SK-N-SH (cell line): ENCODE data around the gene MRPS27. TPM values are rescaled to one million over a fixed set of nuclear protein-coding genes. Genes with fewer than 3 reads are reported as not detected.

Experiments used
- CTCF ChIA-PET: fragments of 300-600, 350-600 bp; formaldehyde crosslinking; extraction: SDS; loops from one replicate; lab custom pipeline; 2021; lab: Yijun Ruan, JAX
- POLR2A ChIA-PET: fragments of 350-600 bp; sonication (Branson Sonifier 250); formaldehyde crosslinking; extraction: SDS; loops from one replicate; lab custom pipeline; 2020; ENCODE audit warnings: antibody characterized with exemption, inconsistent platforms; lab: Yijun Ruan, JAX
- DNase-seq: peaks from one replicate; pipeline ENCODE4 v3.0.0; 2012
- H2AFZ ChIP-seq: fragments of 200-600 bp; sonication (generic); 2 replicates; pipeline ENCODE4 v1.8.1; 2016; ENCODE audit warnings: antibody characterized with exemption, mild to moderate bottlenecking, low read depth
- H3F3A ChIP-seq: fragments of 200-600 bp; sonication (generic); replicated peaks from 2 replicates; pipeline ENCODE3; 2016; ENCODE audit warnings: antibody characterized with exemption, mild to moderate bottlenecking; ENCODE audit not compliant: insufficient read depth
- H3K27ac ChIP-seq, 2 experiments: fragments of 200-500 bp in 1 of 2; fragments of 200-600 bp in 1 of 2; sonication (Bioruptor generic) in 1 of 2; sonication (generic), shearing (Covaris generic) in 1 of 2; 2 replicates each; pipeline versions ENCODE4 v1.5.1 to v1.6.1; 2014 to 2016; ENCODE audit warnings: low read depth in 2 of 2, inconsistent platforms in 1 of 2, low read length in 1 of 2, mild to moderate bottlenecking in 1 of 2, mixed read lengths in 1 of 2
- H3K27me3 ChIP-seq: fragments of 200-600 bp; sonication (generic), shearing (Covaris generic); 2 replicates; pipeline ENCODE4 v1.6.1; 2016; ENCODE audit warnings: mixed run types; ENCODE audit not compliant: insufficient read depth
- H3K36me3 ChIP-seq, 2 experiments: fragments of 200-500 bp in 1 of 2; fragments of 200-600 bp in 1 of 2; sonication (Bioruptor generic) in 1 of 2; sonication (generic) in 1 of 2; replicated peaks in 1 of 2; 2 replicates each; pipeline versions ENCODE3 to v1.5.1; 2014 to 2016; ENCODE audit warnings: low read length in 1 of 2, mild to moderate bottlenecking in 1 of 2; ENCODE audit not compliant: insufficient read depth in 2 of 2, control insufficient read depth in 1 of 2
- H3K4me1 ChIP-seq, 2 experiments: fragments of 200-500 bp in 1 of 2; fragments of 200-600 bp in 1 of 2; sonication (Bioruptor generic) in 1 of 2; sonication (generic), shearing (Covaris generic) in 1 of 2; 2 replicates each; pipeline versions ENCODE4 v1.5.1 to v1.6.1; 2014 to 2016; ENCODE audit warnings: low read depth in 1 of 2, low read length in 1 of 2, mixed run types in 1 of 2; ENCODE audit not compliant: insufficient read depth in 2 of 2, control insufficient read depth in 1 of 2
- H3K4me2 ChIP-seq: fragments of 200-600 bp; sonication (generic), shearing (Covaris generic); 2 replicates; pipeline ENCODE4 v1.6.1; 2017; ENCODE audit warnings: mixed run types
- H3K4me3 ChIP-seq, 2 experiments: fragments of 200-500 bp in 1 of 2; fragments of 200-600 bp in 1 of 2; sonication (Bioruptor generic) in 1 of 2; sonication (generic), shearing (Covaris generic) in 1 of 2; 2 replicates each; pipeline versions ENCODE4 v1.5.1 to v1.8.1; 2014 to 2016; ENCODE audit warnings: low read depth in 2 of 2, inconsistent platforms in 1 of 2, low read length in 1 of 2, mild to moderate bottlenecking in 1 of 2, mixed read lengths in 1 of 2, moderate library complexity in 1 of 2
- H3K79me2 ChIP-seq: fragments of 200-600 bp; sonication (generic); 2 replicates; pipeline ENCODE4 v1.8.1; 2017; ENCODE audit warnings: mild to moderate bottlenecking; ENCODE audit not compliant: insufficient read depth
- H3K9ac ChIP-seq: fragments of 200-600 bp; sonication (generic); 2 replicates; pipeline ENCODE4 v1.6.1; 2017; ENCODE audit warnings: mixed run types
- H3K9me2 ChIP-seq: fragments of 200-600 bp; sonication (generic); 2 replicates; pipeline ENCODE4 v1.6.1; 2017; ENCODE audit warnings: mixed run types
- H3K9me3 ChIP-seq: fragments of 200-600 bp; sonication (generic); 2 replicates; pipeline ENCODE4 v1.6.1; 2017; ENCODE audit warnings: mixed run types, mild to moderate bottlenecking, moderate library complexity
- H4K20me1 ChIP-seq: fragments of 200-600 bp; sonication (generic); 2 replicates; pipeline ENCODE4 v1.6.1; 2017; ENCODE audit warnings: mild to moderate bottlenecking, mixed run types; ENCODE audit not compliant: insufficient read depth
- CHD2 ChIP-seq: fragments of 150-350 bp; IDR thresholded peaks from 2 replicates; pipeline ENCODE4 v1.6.1; 2018; ENCODE audit warnings: low read length; ENCODE audit not compliant: partially characterized antibody
- CTCF ChIP-seq: fragments of 200-600 bp; sonication (generic); IDR thresholded peaks from 2 replicates; pipeline ENCODE4 v1.6.1; 2017; ENCODE audit warnings: antibody characterized with exemption, mild to moderate bottlenecking, moderate library complexity
- ELF1 ChIP-seq: IDR thresholded peaks from 2 replicates; pipeline ENCODE4 v1.4.0; 2012
- EP300 ChIP-seq, 2 experiments: IDR thresholded peaks; 2 replicates each; pipeline versions ENCODE4 v1.4.0 to v1.6.1; 2012; ENCODE audit warnings: borderline replicate concordance in 1 of 2, low read depth in 1 of 2, low read length in 1 of 2
- EZH2phosphoT487 ChIP-seq: fragments of 200-600 bp; sonication (generic); IDR thresholded peaks from 2 replicates; pipeline ENCODE4 v1.6.1; 2017; ENCODE audit warnings: low read depth, mixed run types, mild to moderate bottlenecking, antibody characterized with exemption, moderate library complexity, borderline replicate concordance
- FOSL2 ChIP-seq: IDR thresholded peaks from 2 replicates; pipeline ENCODE4 v1.4.0; 2012; ENCODE audit warnings: low read depth, mild to moderate bottlenecking, moderate library complexity, borderline replicate concordance
- GABPA ChIP-seq: IDR thresholded peaks from 2 replicates; pipeline ENCODE4 v1.4.0; 2012; ENCODE audit warnings: low read depth, mild to moderate bottlenecking
- JUND ChIP-seq: IDR thresholded peaks from 2 replicates; pipeline ENCODE4 v1.4.0; 2012
- MAX ChIP-seq: IDR thresholded peaks from 2 replicates; pipeline ENCODE4 v1.4.0; 2012; ENCODE audit warnings: low read depth
- MXI1 ChIP-seq: IDR thresholded peaks from 2 replicates; pipeline ENCODE4 v1.6.1; 2012; ENCODE audit warnings: mild to moderate bottlenecking, low read depth, low read length, improper control_type of control experiment
- NFIC ChIP-seq: IDR thresholded peaks from 2 replicates; pipeline ENCODE4 v1.4.0; 2012; ENCODE audit warnings: borderline replicate concordance
- NRF1 ChIP-seq: IDR thresholded peaks from 2 replicates; pipeline ENCODE4 v1.6.1; 2012; ENCODE audit warnings: low read depth, mild to moderate bottlenecking, low read length
- PBX3 ChIP-seq: IDR thresholded peaks from 2 replicates; pipeline ENCODE4; 2012
- POLR2AphosphoS5 ChIP-seq: IDR thresholded peaks from 2 replicates; pipeline ENCODE4 v1.6.1; 2012; ENCODE audit warnings: low read depth, low read length
- RCOR1 ChIP-seq: fragments of 150-350 bp; IDR thresholded peaks from 2 replicates; pipeline ENCODE4 v1.6.1; 2017; ENCODE audit warnings: antibody characterized with exemption, low read length
- REST ChIP-seq: IDR thresholded peaks from 2 replicates; pipeline ENCODE4 v1.6.1; 2012; ENCODE audit warnings: mild to moderate bottlenecking, low read depth, low read length, moderate library complexity
- RFX5 ChIP-seq: IDR thresholded peaks from 2 replicates; pipeline ENCODE4 v1.6.1; 2012; ENCODE audit warnings: mild to moderate bottlenecking, improper control_type of control experiment, low read length
- SIN3A ChIP-seq: IDR thresholded peaks from 2 replicates; pipeline ENCODE4 v1.6.1; 2012; ENCODE audit warnings: low read depth, mild to moderate bottlenecking, low read length, moderate library complexity, borderline replicate concordance
- SMC3 ChIP-seq: IDR thresholded peaks from 2 replicates; pipeline ENCODE4 v1.6.1; 2012; ENCODE audit warnings: low read depth, low read length, improper control_type of control experiment
- TAF1 ChIP-seq: IDR thresholded peaks from 2 replicates; pipeline ENCODE4 v1.6.1; 2012; ENCODE audit warnings: low read depth, mild to moderate bottlenecking, low read length, moderate library complexity, borderline replicate concordance
- TEAD4 ChIP-seq: IDR thresholded peaks from 2 replicates; pipeline ENCODE4 v1.4.0; 2012; ENCODE audit warnings: mild to moderate bottlenecking, borderline replicate concordance; ENCODE audit not compliant: insufficient read depth
- USF1 ChIP-seq: IDR thresholded peaks from 2 replicates; pipeline ENCODE4 v1.4.0; 2012; ENCODE audit warnings: low read depth, borderline replicate concordance
- ZBTB33 ChIP-seq: IDR thresholded peaks from 2 replicates; pipeline ENCODE4 v1.4.0; 2012; ENCODE audit warnings: low read depth, borderline replicate concordance
- WGBS: methylation state at CpG from one replicate; pipeline ENCODE4 v1.1.6; 2017; ENCODE audit warnings: low lambda C conversion rate; 5-methylcytosine and 5-hydroxymethylcytosine counted together
- polyA plus RNA-seq, 3 experiments: library from polyadenylated mRNA; depleted of rRNA; stranded (reverse); fragments of >200 nt; gene quantifications; 2 replicates each; pipeline ENCODE4 v1.2.3, GENCODE V29; 2012

Gene MRPS27
- polyA plus RNA-seq, 1 of the 3 experiments (the other 2 are of a cell fraction) = 37.5 TPM

GRCh38 chr5:72363166-72363802 lies 43.2 kb upstream of the MRPS27 start:
- no peaks in the 10 kb centered on the region for H3K27me3 ChIP-seq
- WGBS = 91% methylated on average over 1 of the region's 1 CpG
- H3K79me2 ChIP-seq = no peaks in the 10 kb centered on the region
- H3K36me3 ChIP-seq = peaks cover 13 to 25% of the 10 kb centered on the region in 2 experiments
- H3K4me1 ChIP-seq = peaks cover 10 to 19% of the 10 kb centered on the region in 2 experiments; a peak in 3 of 4 replicates
- peak overlapping the region; percentile 65; the same call in 1 of the 2 replicates for H2AFZ ChIP-seq
- H3K9me2 ChIP-seq = no peaks in the 10 kb centered on the region
- H3K27ac ChIP-seq = peak overlapping the region; percentile 39 to 76; a peak in 3 of 4 replicates
- no peaks in the 10 kb centered on the region for H3K9me3 ChIP-seq
- no peaks in the 10 kb centered on the region for H3F3A ChIP-seq
- H3K9ac ChIP-seq = 0 out of 2 replicates have a peak overlapping the region, but pooled peaks have one; percentile 32
- no peaks in the 10 kb centered on the region for H4K20me1 ChIP-seq
- POLR2A ChIA-PET = no interaction called here
- CTCF ChIA-PET = interaction anchor here (3.5 to 5.4 kb wide), 3 partner anchors 8 to 456 kb away, joined by 25 to 64 read pairs (median 36); partner anchors contain the start of gene TNPO1
- H3K4me2 ChIP-seq = peak overlapping the region; percentile 15; the same call in 1 of the 2 replicates
- no peak for DNase-seq
- no peak overlapping the region for H3K4me3 ChIP-seq
- TF ChIP-seq EP300 (IDR thresholded peaks at IDR 0.05; ENCODE audit: borderline replicate concordance in 1 of 2, low read depth in 1 of 2, low read length in 1 of 2) (peak in 1 of 2 experiments; percentile 64; a peak in 1 of 4 replicates), GABPA (no peak; the same call in 1 of the 2 replicates), JUND (peak; percentile 87), SMC3 (no peak), MAX (peak; percentile 48), POLR2AphosphoS5 (no peak), TEAD4 (peak; percentile 84), RCOR1 (no peak), SIN3A (no peak), RFX5 (no peak), NRF1 (no peak), ELF1 (no peak), TAF1 (no peak), PBX3 (peak; percentile 76), CTCF (no peak), USF1 (no peak), EZH2phosphoT487 (no peak), NFIC (0 out of 2 replicates have a peak, but pooled peaks have one; percentile 37), FOSL2 (peak; percentile 91), ZBTB33 (no peak), CHD2 (no peak), MXI1 (no peak), REST (no peak)
